Astrocyte (in vitro differentiated cells and primary cell): ENCODE results near the gene UGT1A6. TPM values are rescaled to one million over a fixed set of nuclear protein-coding genes. Genes with fewer than 3 reads are reported as not detected.

Experiments used
- DNase-seq: peaks from one replicate; pipeline ENCODE4 v3.0.0-alpha.2; 2010; ENCODE audit warnings: low read depth
- FAIRE-seq: peaks from 2 replicates; lab custom pipeline; 2011; peaks lifted over from hg19 to GRCh38; lab: Jason Lieb, UNC
- H2AFZ ChIP-seq: 2 replicates; pipeline ENCODE4 v1.6.0; 2012; ENCODE audit warnings: low read depth, low read length, inconsistent platforms
- H3K27ac ChIP-seq: 2 replicates; pipeline ENCODE4 v1.5.1; 2011; ENCODE audit warnings: low read depth, low read length, inconsistent platforms
- H3K27me3 ChIP-seq: 2 replicates; pipeline ENCODE4 v1.6.0; 2011; ENCODE audit warnings: low read length, inconsistent platforms; ENCODE audit not compliant: insufficient read depth
- H3K36me3 ChIP-seq: 2 replicates; pipeline ENCODE4 v1.5.1; 2011; ENCODE audit warnings: low read length, inconsistent platforms; ENCODE audit not compliant: insufficient read depth
- H3K4me1 ChIP-seq: 2 replicates; pipeline ENCODE4 v1.5.1; 2011; ENCODE audit warnings: low read length, inconsistent platforms; ENCODE audit not compliant: insufficient read depth
- H3K4me2 ChIP-seq: 2 replicates; pipeline ENCODE4 v1.6.0; 2012; ENCODE audit warnings: low read length, inconsistent platforms
- H3K4me3 ChIP-seq: 2 replicates; pipeline ENCODE4 v1.5.1; 2011; ENCODE audit warnings: low read depth, mild to moderate bottlenecking, low read length, inconsistent platforms; ENCODE audit not compliant: insufficient read depth
- H3K79me2 ChIP-seq: 2 replicates; pipeline ENCODE4 v1.6.0; 2012; ENCODE audit warnings: mild to moderate bottlenecking, low read length, inconsistent platforms; ENCODE audit not compliant: insufficient read depth
- H3K9ac ChIP-seq: 2 replicates; pipeline ENCODE4 v1.6.0; 2012; ENCODE audit warnings: mild to moderate bottlenecking, low read length, inconsistent platforms
- H3K9me3 ChIP-seq: 2 replicates; pipeline ENCODE4 v1.5.1; 2012; ENCODE audit warnings: low read depth, mild to moderate bottlenecking, low read length, inconsistent platforms; ENCODE audit not compliant: insufficient read depth
- H4K20me1 ChIP-seq: 2 replicates; pipeline ENCODE4 v1.6.0; 2012; ENCODE audit warnings: low read length, inconsistent platforms; ENCODE audit not compliant: insufficient read depth
- H3K27ac Mint-ChIP-seq: one replicate; pipeline ENCODE4 v1.8.0; 2021; ENCODE audit warnings: mild to moderate bottlenecking, mixed read lengths; ENCODE audit not compliant: unreplicated experiment
- H3K27me3 Mint-ChIP-seq: one replicate; pipeline ENCODE4 v1.8.0; 2021; ENCODE audit warnings: low read depth, mixed read lengths; ENCODE audit not compliant: unreplicated experiment
- H3K36me3 Mint-ChIP-seq: one replicate; pipeline ENCODE4 v1.8.0; 2021; ENCODE audit warnings: low read depth, mixed read lengths; ENCODE audit not compliant: unreplicated experiment
- H3K4me1 Mint-ChIP-seq: one replicate; pipeline ENCODE4 v1.8.0; 2021; ENCODE audit warnings: low read depth, mixed read lengths; ENCODE audit not compliant: unreplicated experiment
- H3K4me3 Mint-ChIP-seq: one replicate; pipeline ENCODE4 v1.8.0; 2021; ENCODE audit warnings: mild to moderate bottlenecking, moderate library complexity, mixed read lengths; ENCODE audit not compliant: unreplicated experiment
- H3K9me3 Mint-ChIP-seq: one replicate; pipeline ENCODE4 v1.8.0; 2021; ENCODE audit warnings: mild to moderate bottlenecking, mixed read lengths; ENCODE audit not compliant: unreplicated experiment
- CTCF ChIP-seq: IDR thresholded peaks from 2 replicates; pipeline ENCODE4 v1.5.1; 2011; ENCODE audit warnings: low read depth, mild to moderate bottlenecking, inconsistent platforms, low read length, moderate library complexity; ENCODE audit not compliant: insufficient read depth
- EZH2 ChIP-seq: IDR thresholded peaks from 2 replicates; pipeline ENCODE4 v1.6.1; 2012; ENCODE audit warnings: mild to moderate bottlenecking, low read length, inconsistent platforms; ENCODE audit not compliant: insufficient read depth
- total RNA-seq: library from RNA; stranded (reverse); gene quantifications from 2 replicates; pipeline ENCODE4 v1.2.1, GENCODE V29; 2021

UGT1A6 gene
- total RNA-seq, 1 donor from 2014 or later, result not detected

DNA sequence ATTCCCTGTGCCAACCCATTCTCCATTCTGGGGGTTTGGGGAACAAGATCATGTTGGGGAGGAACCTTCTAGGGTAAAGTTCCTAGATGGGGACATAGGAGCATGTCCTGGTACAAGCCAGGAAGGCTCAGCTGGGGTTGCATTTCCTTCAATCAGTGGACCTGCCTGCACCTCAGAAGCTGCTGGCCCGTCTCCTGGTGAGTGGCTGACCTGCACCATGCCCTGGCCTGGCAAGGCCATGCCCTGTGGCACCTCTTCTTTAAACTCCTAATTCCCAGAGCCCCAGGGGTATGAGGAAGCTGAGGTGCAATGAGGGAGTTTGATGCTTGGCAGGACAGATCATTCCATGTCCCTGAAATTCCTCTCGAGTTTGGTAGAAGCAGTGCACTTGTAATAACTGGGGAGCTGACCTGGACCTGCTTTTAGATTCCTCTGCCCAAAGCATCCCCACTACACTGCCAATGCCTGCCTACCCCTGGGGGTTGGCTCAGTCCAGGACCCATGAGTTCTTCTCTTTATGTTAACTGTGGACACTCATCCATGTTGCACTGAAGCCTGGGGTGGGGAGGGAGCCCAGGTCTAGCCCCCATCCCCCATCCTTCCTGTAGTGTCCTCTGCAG is 110.7 kb downstream of the UGT1A6 start:
- Histone ChIP-seq H4K20me1 (no peaks in the 10 kb centered on the region), H3K4me1 (peaks cover 5% of the 10 kb centered on the region), H3K9me3 (no peaks in the 10 kb centered on the region), H3K79me2 (no peaks in the 10 kb centered on the region), H3K9ac (no peak overlapping the region), H3K27ac (no peak overlapping the region), H3K4me2 (no peak overlapping the region), H3K36me3 (no peaks in the 10 kb centered on the region), H3K4me3 (no peak overlapping the region), H3K27me3 (peaks cover 4% of the 10 kb centered on the region), H2AFZ (no peak overlapping the region)
- DNase-seq, result no peak
- Mint-ChIP-seq H3K9me3 (peaks cover 4% of the 10 kb centered on the region), H3K36me3 (no peaks in the 10 kb centered on the region), H3K27me3 (peaks cover 40% of the 10 kb centered on the region), H3K4me1 (peaks cover 4% of the 10 kb centered on the region), H3K27ac (no peak overlapping the region), H3K4me3 (no peak overlapping the region)
- TF ChIP-seq CTCF, result no peak
- TF ChIP-seq EZH2, result no peak
- no peak for FAIRE-seq

GRCh38 chr2:233803994-233804393 is 111.3 kb downstream of the UGT1A6 start:
- no peaks in the 10 kb centered on the region for H4K20me1 ChIP-seq
- no peak for TF ChIP-seq CTCF
- TF ChIP-seq EZH2, result no peak

DNA sequence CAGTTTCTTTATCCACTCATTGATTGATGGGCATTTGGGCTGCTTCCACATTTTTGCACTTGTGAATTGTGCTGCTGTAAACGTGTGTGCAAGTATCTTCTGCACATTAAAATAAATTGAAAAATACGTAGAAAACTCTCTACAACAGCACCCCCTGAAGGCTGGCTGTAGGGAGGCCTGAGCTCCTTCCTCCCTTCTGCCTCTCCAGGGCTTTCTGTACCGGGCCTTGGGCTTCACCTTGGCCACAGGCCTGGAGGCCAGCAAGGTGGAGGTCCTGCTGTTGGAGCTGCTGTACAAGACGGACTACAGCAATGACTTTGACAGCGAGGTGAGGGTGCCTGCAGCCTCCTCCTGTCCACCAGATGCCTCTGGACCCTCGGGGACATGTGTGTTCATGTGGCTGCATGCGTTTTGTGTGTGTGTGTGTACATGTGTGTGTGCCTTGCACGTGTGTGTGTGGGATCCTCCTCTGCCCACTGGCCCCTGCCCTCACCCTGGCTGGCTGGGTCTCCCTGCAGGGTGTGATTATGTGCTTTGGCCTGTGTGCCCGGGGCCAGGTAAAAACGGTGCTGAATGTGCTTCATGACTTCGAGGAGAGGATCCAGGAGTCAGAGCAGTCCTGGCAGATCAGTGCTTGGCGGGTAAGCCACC is 114.7 kb downstream of the UGT1A6 start:
- no peaks in the 10 kb centered on the region for H3K79me2 ChIP-seq
- H3K27me3 ChIP-seq, result peaks cover 8% of the 10 kb centered on the region
- Mint-ChIP-seq H3K36me3 (no peaks in the 10 kb centered on the region), H3K27ac (no peak overlapping the region), H3K4me3 (no peak overlapping the region), H3K9me3 (no peaks in the 10 kb centered on the region), H3K27me3 (peaks cover 50% of the 10 kb centered on the region), H3K4me1 (no peaks in the 10 kb centered on the region)
- H3K4me2 ChIP-seq, result no peak overlapping the region
- FAIRE-seq, result no peak
- TF ChIP-seq CTCF, result no peak
- no peak for TF ChIP-seq EZH2
- no peaks in the 10 kb centered on the region for H3K4me1 ChIP-seq
- H3K27ac ChIP-seq, result no peak overlapping the region
- H3K9ac ChIP-seq, result no peak overlapping the region
- H4K20me1 ChIP-seq, result no peaks in the 10 kb centered on the region
- no peak for DNase-seq
- H2AFZ ChIP-seq, result no peak overlapping the region
- H3K9me3 ChIP-seq, result no peaks in the 10 kb centered on the region
- no peaks in the 10 kb centered on the region for H3K36me3 ChIP-seq
- H3K4me3 ChIP-seq, result no peak overlapping the region

More at GRCh38 chr2:233803994-233804393, 111.3 kb downstream of the UGT1A6 start:
- H3K27me3 ChIP-seq, result peaks cover 4% of the 10 kb centered on the region
- H3K36me3 ChIP-seq, result no peaks in the 10 kb centered on the region
- no peak overlapping the region for H3K27ac ChIP-seq
- H3K27ac Mint-ChIP-seq, result no peak overlapping the region
- H3K36me3 Mint-ChIP-seq, result no peaks in the 10 kb centered on the region
- H3K27me3 Mint-ChIP-seq, result peaks cover 44% of the 10 kb centered on the region
- peaks cover 4% of the 10 kb centered on the region for H3K4me1 Mint-ChIP-seq
- no peak overlapping the region for H2AFZ ChIP-seq
- no peaks in the 10 kb centered on the region for H3K79me2 ChIP-seq
- H3K9ac ChIP-seq, result no peak overlapping the region
- peaks cover 3% of the 10 kb centered on the region for H3K9me3 Mint-ChIP-seq
- FAIRE-seq (no peak), DNase-seq (no peak)
- H3K4me1 ChIP-seq, result peaks cover 5% of the 10 kb centered on the region
- no peak overlapping the region for H3K4me2 ChIP-seq
- H3K9me3 ChIP-seq, result no peaks in the 10 kb centered on the region
- no peak overlapping the region for H3K4me3 ChIP-seq
- H3K4me3 Mint-ChIP-seq, result no peak overlapping the region
